ENCODE data around the gene PPARG. TPM values are rescaled to one million over a fixed set of nuclear protein-coding genes. Genes with fewer than 3 reads are reported as not detected.

Gene PPARG
- total and polyA plus RNA-seq, 2 donors (not counting 3 experiments of a cell fraction or from before 2014, with no cell fraction given): 0.15 to 1.3 TPM

- Histone ChIP-seq H2AFZ (ENCODE audit: low read depth, low read length) (no peak overlapping the region), H3K36me3 (ENCODE audit: control insufficient read depth in 2 of 2, extremely low read depth in 1 of 2, insufficient read depth in 2 of 2, low read length in 2 of 2) (no peaks in the 10 kb centered on the region), H3K4me1 (ENCODE audit: control insufficient read depth, extremely low read depth, insufficient read depth, low read length) (peaks cover 10% of the 10 kb centered on the region), H3K9ac (replicated peaks; ENCODE audit: extremely low read depth, insufficient read depth, low read length) (no peak overlapping the region), H3K79me2 (ENCODE audit: control insufficient read depth, insufficient read depth, low read length) (no peaks in the 10 kb centered on the region), H4K20me1 (replicated peaks; ENCODE audit: control insufficient read depth, extremely low read depth, insufficient read depth, low read length) (no peaks in the 10 kb centered on the region), H3K4me2 (ENCODE audit: insufficient read depth, low read length) (no peak overlapping the region), H3K4me3 (replicated peaks in 1 of 3; ENCODE audit: insufficient read depth in 1 of 3, low read depth in 1 of 3, low read length in 3 of 3) (no peak overlapping the region), H3K9me1 (replicated peaks; ENCODE audit: control insufficient read depth, extremely low read depth, insufficient read depth, low read length) (no peaks in the 10 kb centered on the region), H3K27me3 (ENCODE audit: control insufficient read depth in 2 of 2, insufficient read depth in 2 of 2, low read length in 2 of 2) (peaks cover 0 to 2% of the 10 kb centered on the region in 2 experiments), H3K27ac (ENCODE audit: insufficient read depth, low read depth, low read length) (no peak overlapping the region), H3K9me3 (replicated peaks; ENCODE audit: control insufficient read depth, insufficient read depth, low read length) (no peaks in the 10 kb centered on the region)
- FAIRE-seq: no peak
- dilution Hi-C loops (cut with MboI; ENCODE audit: extremely low pct_ligation_motif_present, low sequenced_read_pairs) (no loop called here), intact Hi-C loops (cut with micrococcal nuclease) (no loop called here)
- TF ChIP-seq FOS (IDR thresholded peaks at IDR 0.05; ENCODE audit: borderline replicate concordance, insufficient read depth, low read length) (no peak), MAX (IDR thresholded peaks at IDR 0.05; ENCODE audit: insufficient read depth, insufficient read length) (no peak), MYC (IDR thresholded peaks at IDR 0.05; ENCODE audit: low read depth, low read length) (no peak), POLR2AphosphoS5 (IDR thresholded peaks at IDR 0.05; ENCODE audit: insufficient read depth, low read depth, low read length) (no peak)
- CTCF ChIA-PET: interaction anchor here (1.0 kb wide), 1 partner anchor 158 kb away, joined by 3 read pairs; no protein-coding TSS in a partner anchor
- DNase-seq (ENCODE audit: low read depth, low spot score): no peak
- BruUV-seq (replicated peaks): no TSS peak
- POLR2A ChIA-PET: no interaction called here
Observed at GRCh38 chr3:12321015-12321414, 32.1 kb downstream of the PPARG start.

GRCh38 chr3:12323237-12323636 is 34.4 kb downstream of the PPARG start:
- dilution Hi-C loops (cut with MboI; ENCODE audit: extremely low pct_ligation_motif_present, low sequenced_read_pairs): no loop called here

More at GRCh38 chr3:12323237-12323636, 34.4 kb downstream of the PPARG start:
- POLR2A ChIA-PET: no interaction called here
- Histone ChIP-seq H4K20me1 (replicated peaks; ENCODE audit: control insufficient read depth, extremely low read depth, insufficient read depth, low read length) (no peaks in the 10 kb centered on the region), H3K27ac (ENCODE audit: insufficient read depth, low read depth, low read length) (no peak overlapping the region), H3K9ac (replicated peaks; ENCODE audit: extremely low read depth, insufficient read depth, low read length) (no peak overlapping the region), H3K27me3 (ENCODE audit: control insufficient read depth in 2 of 2, insufficient read depth in 2 of 2, low read length in 2 of 2) (peaks cover 2 to 12% of the 10 kb centered on the region in 2 experiments), H2AFZ (ENCODE audit: low read depth, low read length) (no peak overlapping the region), H3K9me1 (replicated peaks; ENCODE audit: control insufficient read depth, extremely low read depth, insufficient read depth, low read length) (no peaks in the 10 kb centered on the region), H3K4me1 (ENCODE audit: control insufficient read depth, extremely low read depth, insufficient read depth, low read length) (peaks cover 10% of the 10 kb centered on the region), H3K36me3 (ENCODE audit: control insufficient read depth in 2 of 2, extremely low read depth in 1 of 2, insufficient read depth in 2 of 2, low read length in 2 of 2) (no peaks in the 10 kb centered on the region), H3K4me3 (replicated peaks in 1 of 3; ENCODE audit: insufficient read depth in 1 of 3, low read depth in 1 of 3, low read length in 3 of 3) (no peak overlapping the region), H3K4me2 (ENCODE audit: insufficient read depth, low read length) (no peak overlapping the region), H3K79me2 (ENCODE audit: control insufficient read depth, insufficient read depth, low read length) (no peaks in the 10 kb centered on the region), H3K9me3 (replicated peaks; ENCODE audit: control insufficient read depth, insufficient read depth, low read length) (no peaks in the 10 kb centered on the region)
- no peak for FAIRE-seq
- CTCF ChIA-PET: interaction anchor here (1.3 kb wide), 2 partner anchors 17 to 25 kb away, joined by 3 read pairs; no protein-coding TSS in a partner anchor
- DNase-seq (ENCODE audit: low read depth, low spot score): no peak
- BruUV-seq (replicated peaks): no TSS peak
- intact Hi-C loops (cut with micrococcal nuclease): no loop called here
- TF ChIP-seq MYC (IDR thresholded peaks at IDR 0.05; ENCODE audit: low read depth, low read length) (no peak), POLR2AphosphoS5 (IDR thresholded peaks at IDR 0.05; ENCODE audit: insufficient read depth, low read depth, low read length) (no peak), EZH2 (IDR thresholded peaks at IDR 0.05; ENCODE audit: borderline replicate concordance, low read depth, low read length, severe bottlenecking) (no peak), POLR2A (IDR thresholded peaks at IDR 0.05; ENCODE audit: low read depth, low read length) (no peak), JUN (IDR thresholded peaks at IDR 0.05; ENCODE audit: borderline replicate concordance, insufficient read depth, insufficient read length, low read depth) (no peak), CTCF (IDR thresholded peaks at IDR 0.05; ENCODE audit: extremely low read depth in 1 of 2, insufficient read depth in 1 of 2, low read depth in 1 of 2, low read length in 2 of 2) (no peak), MAX (IDR thresholded peaks at IDR 0.05; ENCODE audit: insufficient read depth, insufficient read length) (no peak)

All from endothelial cell of umbilical vein (primary cell).